Ascending aorta (tissue), 2 donors: ENCODE data around the gene ADAMTS8. TPM values are rescaled to one million over a fixed set of nuclear protein-coding genes. Genes with fewer than 3 reads are reported as not detected.

Experiments used
- DNase-seq, 2 donors: peaks; one replicate each; pipeline ENCODE4 v3.0.0-alpha.2; 2019; ENCODE audit warnings: low spot score in 2 of 2
- H3K27ac ChIP-seq, 2 donors: fragments of 200-600 bp; sonication (generic); one replicate each; pipeline ENCODE4 v1.5.1; 2016 to 2017; ENCODE audit warnings: mild to moderate bottlenecking in 1 of 2
- H3K27me3 ChIP-seq: fragments of 200-600 bp; sonication (generic); one replicate; pipeline ENCODE4 v1.5.1; 2017
- H3K36me3 ChIP-seq, 2 donors: fragments of 200-600 bp; sonication (generic); one replicate each; pipeline ENCODE4 v1.5.1; 2016
- H3K4me1 ChIP-seq, 2 donors: fragments of 200-600 bp; sonication (generic); one replicate each; pipeline ENCODE4 v1.5.1; 2016 to 2017; ENCODE audit warnings: mild to moderate bottlenecking in 1 of 2
- H3K4me3 ChIP-seq, 2 donors: fragments of 200-600 bp; sonication (generic); one replicate each; pipeline ENCODE4 v1.5.1; 2016 to 2017; ENCODE audit warnings: mild to moderate bottlenecking in 1 of 2
- H3K9me3 ChIP-seq, 2 donors: fragments of 200-600 bp; sonication (generic); one replicate each; pipeline ENCODE4 v1.5.1; 2016
- CTCF ChIP-seq, 3 experiments: fragments of 200-600 bp in 2 of 3; fragments of 450-650 bp in 1 of 3; sonication (generic) in 2 of 3; IDR thresholded peaks; one replicate each; pipeline ENCODE4 v1.5.1; 2016 to 2019; ENCODE audit warnings: antibody characterized with exemption in 3 of 3, mild to moderate bottlenecking in 1 of 3, moderate library complexity in 1 of 3
- intact Hi-C: fragments of 100-400 bp; cut with DNase I; formaldehyde crosslinking; loops from one replicate; pipeline ENCODE4 v1.15.1; 2023
- total RNA-seq: library from RNA; depleted of rRNA; stranded (reverse); fragments of >200 nt; gene quantifications from one replicate; pipeline ENCODE4 v1.1.0, GENCODE V29; 2016

ADAMTS8 gene
- total RNA-seq, 1 donor from 2014 or later = 0.64 TPM

GRCh38 chr11:130407978-130408377 is 20.4 kb downstream of the ADAMTS8 start:
- intact Hi-C loops = no loop called here
- peaks cover 4 to 14% of the 10 kb centered on the region in 2 donors for H3K4me1 ChIP-seq

GRCh38 chr11:130405428-130405827 is 23.0 kb downstream of the ADAMTS8 start:
- Histone ChIP-seq H3K27ac (peak overlapping the region in 1 of 2 donors; percentile 87), H3K9me3 (no peaks in the 10 kb centered on the region), H3K4me3 (no peak overlapping the region), H3K36me3 (no peaks in the 10 kb centered on the region), H3K4me1 (peaks cover 12 to 32% of the 10 kb centered on the region in 2 donors), H3K27me3 (no peaks in the 10 kb centered on the region)
- no peak for DNase-seq
- TF ChIP-seq CTCF (IDR thresholded peaks at IDR 0.05) = no peak
- intact Hi-C loops = no loop called here

More at GRCh38 chr11:130407978-130408377, 20.4 kb downstream of the ADAMTS8 start:
- Histone ChIP-seq H3K27ac (peak overlapping the region in 1 of 2 donors; percentile 43), H3K36me3 (no peaks in the 10 kb centered on the region), H3K4me3 (no peak overlapping the region), H3K9me3 (no peaks in the 10 kb centered on the region), H3K27me3 (no peaks in the 10 kb centered on the region)
- DNase-seq = peak in 1 of 2 donors; percentile 78
- no peak for TF ChIP-seq CTCF (IDR thresholded peaks at IDR 0.05)

- Histone ChIP-seq H3K27me3 (no peaks in the 10 kb centered on the region), H3K9me3 (no peaks in the 10 kb centered on the region), H3K27ac (peak overlapping the region; percentile 87 to 92), H3K4me3 (no peak overlapping the region), H3K4me1 (peaks cover 12 to 36% of the 10 kb centered on the region in 2 donors), H3K36me3 (no peaks in the 10 kb centered on the region)
- intact Hi-C loops = loop anchor here (5.0 kb wide), 2 partner anchors 92 to 402 kb away; partner anchors contain the start of genes PRDM10 and ZBTB44
- TF ChIP-seq CTCF (IDR thresholded peaks at IDR 0.05) = no peak
- DNase-seq = no peak
Measured at GRCh38 chr11:130404727-130405126, 23.7 kb downstream of the ADAMTS8 start.

GRCh38 chr11:130403967-130404366 is 24.4 kb downstream of the ADAMTS8 start:
- TF ChIP-seq CTCF (IDR thresholded peaks at IDR 0.05) = no peak
- no peak for DNase-seq
- Histone ChIP-seq H3K27me3 (no peaks in the 10 kb centered on the region), H3K4me1 (peaks cover 12 to 36% of the 10 kb centered on the region in 2 donors), H3K36me3 (no peaks in the 10 kb centered on the region), H3K27ac (peak overlapping the region; percentile 87 to 92), H3K4me3 (no peak overlapping the region), H3K9me3 (no peaks in the 10 kb centered on the region)
- intact Hi-C loops = loop anchor here (5.0 kb wide), 2 partner anchors 92 to 402 kb away; partner anchors contain the start of genes PRDM10 and ZBTB44

- Histone ChIP-seq H3K36me3 (no peaks in the 10 kb centered on the region), H3K4me1 (peaks cover 12 to 36% of the 10 kb centered on the region in 2 donors), H3K4me3 (peak overlapping the region in 1 of 2 donors; percentile 12), H3K9me3 (no peaks in the 10 kb centered on the region), H3K27me3 (no peaks in the 10 kb centered on the region), H3K27ac (peak overlapping the region; percentile 87 to 92)
- no peak for TF ChIP-seq CTCF (IDR thresholded peaks at IDR 0.05)
- peak; percentile 30 to 89 for DNase-seq
- intact Hi-C loops = loop anchor here (5.0 kb wide), 2 partner anchors 91 to 401 kb away; partner anchors contain the start of genes PRDM10 and ZBTB44
Measured at GRCh38 chr11:130403271-130403804, 25.1 kb downstream of the ADAMTS8 start.
